Mucosa of stomach (tissue), 1 donor: ENCODE data around the gene TMEM176B.
"Not testable (repeated sequence)": the region's sequence is repeated elsewhere in the genome, so short reads cannot be mapped to it uniquely, and the experiment has no call there.

Experiments
- H3K27me3 ChIP-seq: one replicate; pipeline ENCODE4 v1.7.0; 2013; ENCODE audit warnings: mild to moderate bottlenecking, low read length; ENCODE audit not compliant: control insufficient read depth, insufficient read depth
- H3K36me3 ChIP-seq: one replicate; pipeline ENCODE4 v1.7.0; 2013; ENCODE audit warnings: low read length; ENCODE audit not compliant: control insufficient read depth, insufficient read depth
- H3K4me1 ChIP-seq: one replicate; pipeline ENCODE4 v1.7.0; 2013; ENCODE audit warnings: mild to moderate bottlenecking, low read length; ENCODE audit not compliant: control insufficient read depth, insufficient read depth
- H3K4me3 ChIP-seq: one replicate; pipeline ENCODE4 v1.7.0; 2013; ENCODE audit warnings: low read length
- H3K9ac ChIP-seq: one replicate; pipeline ENCODE4 v1.7.0; 2013; ENCODE audit warnings: mild to moderate bottlenecking, low read length, moderate library complexity
- H3K9me3 ChIP-seq: one replicate; pipeline ENCODE4 v1.7.0; 2013; ENCODE audit warnings: mild to moderate bottlenecking, low read length, moderate library complexity; ENCODE audit not compliant: control insufficient read depth
- donor health status: Pancreatic carcinoma.

Gene TMEM176B

DNA sequence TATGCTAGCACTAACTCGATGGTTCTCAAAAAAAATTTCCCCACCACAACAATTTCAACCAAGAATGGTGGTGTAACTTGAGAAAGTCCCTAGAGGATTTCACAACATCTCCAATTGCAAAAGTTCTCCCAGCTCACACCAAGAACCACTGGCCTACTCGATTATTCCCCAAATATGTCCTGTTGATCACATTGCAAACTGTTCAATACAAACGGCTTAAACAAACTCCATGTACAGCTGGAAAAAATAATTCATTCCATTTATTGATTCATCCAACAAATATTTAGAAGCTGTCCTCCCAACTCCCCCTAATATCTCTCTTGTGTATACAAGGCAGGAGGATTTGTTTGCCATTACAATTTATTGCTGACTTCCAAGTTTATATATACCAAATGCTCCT is 19.1 kb downstream of the TMEM176B start:
- H3K4me1 ChIP-seq, result peaks cover 33% of the 10 kb centered on the region
- no peaks in the 10 kb centered on the region for H3K9me3 ChIP-seq
- H3K36me3 ChIP-seq, result no peaks in the 10 kb centered on the region
- H3K9ac ChIP-seq, result peak overlapping the region; percentile 18
- no peaks in the 10 kb centered on the region for H3K27me3 ChIP-seq
- H3K4me3 ChIP-seq, result no peak overlapping the region

DNA sequence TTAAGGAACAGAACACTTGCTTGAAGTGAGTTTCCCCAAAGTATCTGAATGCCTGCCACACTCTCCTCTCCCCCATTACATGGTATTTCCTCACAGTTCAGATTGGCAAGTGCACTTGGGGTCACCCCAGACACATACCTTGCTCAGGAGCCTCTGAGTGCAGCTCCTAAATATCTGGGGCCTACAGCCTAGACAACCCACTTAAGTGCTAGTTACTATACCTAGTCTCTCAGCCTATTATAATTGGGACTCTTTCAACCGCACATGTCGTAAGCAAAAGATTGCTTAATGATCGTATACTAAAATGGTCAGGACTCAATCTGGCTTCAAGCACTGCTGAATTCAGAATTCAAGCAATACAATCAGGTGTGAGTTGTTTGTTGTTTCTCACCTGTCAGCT is 19.9 kb downstream of the TMEM176B start:
- peaks cover 30% of the 10 kb centered on the region for H3K4me1 ChIP-seq
- no peaks in the 10 kb centered on the region for H3K27me3 ChIP-seq
- H3K9ac ChIP-seq, result peak overlapping the region; percentile 18

DNA sequence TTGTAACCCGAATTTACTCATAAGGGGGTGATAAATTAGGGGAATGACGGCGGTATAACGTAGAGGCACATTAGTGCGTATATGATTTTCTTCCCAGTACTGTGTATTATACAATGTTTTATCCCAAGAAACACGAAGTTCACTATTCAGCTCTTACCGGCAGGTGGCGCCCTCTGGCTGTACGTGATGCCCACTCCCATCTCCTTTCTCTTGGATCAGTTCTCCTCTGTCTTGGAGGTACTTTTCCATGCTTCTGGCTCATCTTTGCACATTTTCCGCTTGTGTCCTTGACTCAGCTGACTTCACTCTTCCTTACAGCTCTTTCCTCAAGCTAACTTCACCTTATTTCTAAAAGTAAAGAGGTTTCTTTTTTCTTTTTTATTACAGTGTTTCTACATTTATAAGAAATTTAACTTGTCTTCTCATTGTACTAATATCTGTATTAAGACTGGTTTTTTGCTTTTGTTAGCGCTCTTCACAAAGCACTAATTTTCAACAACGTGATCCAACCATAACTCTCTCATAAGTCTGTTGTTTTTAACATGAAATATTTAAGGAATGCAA is 21.3 kb downstream of the TMEM176B start:
- H3K4me1 ChIP-seq, result peaks cover 16% of the 10 kb centered on the region
- no peaks in the 10 kb centered on the region for H3K9me3 ChIP-seq
- H3K36me3 ChIP-seq, result no peaks in the 10 kb centered on the region
- H3K9ac ChIP-seq, result no peak overlapping the region
- H3K4me3 ChIP-seq, result no peak overlapping the region
- H3K27me3 ChIP-seq, result no peaks in the 10 kb centered on the region

More for the DNA sequence above, 19.9 kb downstream of the TMEM176B start:
- Histone ChIP-seq H3K36me3 (no peaks in the 10 kb centered on the region), H3K9me3 (no peaks in the 10 kb centered on the region), H3K4me3 (no peak overlapping the region)

DNA sequence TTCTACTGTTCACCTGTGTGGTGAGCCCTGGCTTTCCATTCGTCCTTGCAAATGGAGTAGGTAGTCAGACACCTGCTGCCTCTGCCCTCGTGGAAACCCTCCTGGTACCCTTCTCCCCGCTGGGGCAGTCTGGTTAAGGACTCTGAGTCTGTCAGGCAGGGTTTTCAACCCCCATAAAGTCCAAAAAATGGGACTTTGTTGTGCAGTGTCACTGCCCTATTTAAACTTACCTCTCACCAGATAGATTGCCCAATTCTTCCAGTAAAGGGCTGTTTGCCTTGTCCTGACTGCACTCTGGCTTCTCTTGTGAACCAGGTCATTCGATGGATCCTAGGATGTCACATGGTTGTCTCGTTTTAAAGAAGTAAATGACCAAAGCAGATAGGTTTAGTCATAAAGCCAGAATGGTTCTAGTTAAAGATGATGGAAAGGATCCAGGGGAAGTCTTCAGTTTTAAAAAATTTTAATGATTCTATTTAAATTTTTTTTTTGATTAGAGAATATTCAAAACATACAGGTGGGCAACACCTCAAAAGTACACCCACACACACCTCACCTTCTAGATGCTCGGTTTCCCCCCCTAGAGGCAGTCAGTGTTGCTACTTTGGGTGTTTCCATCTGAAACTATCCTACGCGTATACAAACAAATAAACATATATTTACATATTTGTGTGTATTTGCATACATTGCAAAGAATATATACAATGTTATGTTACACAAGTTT is 22.0 kb downstream of the TMEM176B start:
- no peaks in the 10 kb centered on the region for H3K9me3 ChIP-seq
- no peaks in the 10 kb centered on the region for H3K36me3 ChIP-seq
- no peak overlapping the region for H3K4me3 ChIP-seq
- peaks cover 15% of the 10 kb centered on the region for H3K4me1 ChIP-seq
- no peaks in the 10 kb centered on the region for H3K27me3 ChIP-seq
- no peak overlapping the region for H3K9ac ChIP-seq

DNA sequence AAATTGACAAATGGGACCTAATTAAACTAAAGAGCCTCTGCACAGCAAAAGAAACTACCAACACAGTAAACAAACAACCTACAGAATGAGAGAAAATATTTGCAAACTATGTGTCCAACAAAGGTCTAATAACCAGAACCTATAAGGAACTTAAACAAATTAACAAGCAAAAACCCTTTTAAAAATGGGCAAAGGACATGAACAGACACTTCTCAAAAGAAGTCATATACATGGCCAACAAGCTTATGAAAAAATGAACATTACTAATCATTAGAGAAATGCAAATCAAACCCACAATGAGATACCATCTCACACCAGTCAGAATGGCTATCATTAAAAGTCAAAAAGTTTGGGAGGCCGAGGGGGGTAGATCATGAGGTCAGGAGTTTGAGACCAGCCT is 26.0 kb downstream of the TMEM176B start:
- not testable (repeated sequence) for H3K36me3 ChIP-seq, H3K9ac ChIP-seq, H3K27me3 ChIP-seq, H3K4me3 ChIP-seq, H3K9me3 ChIP-seq, H3K4me1 ChIP-seq

DNA sequence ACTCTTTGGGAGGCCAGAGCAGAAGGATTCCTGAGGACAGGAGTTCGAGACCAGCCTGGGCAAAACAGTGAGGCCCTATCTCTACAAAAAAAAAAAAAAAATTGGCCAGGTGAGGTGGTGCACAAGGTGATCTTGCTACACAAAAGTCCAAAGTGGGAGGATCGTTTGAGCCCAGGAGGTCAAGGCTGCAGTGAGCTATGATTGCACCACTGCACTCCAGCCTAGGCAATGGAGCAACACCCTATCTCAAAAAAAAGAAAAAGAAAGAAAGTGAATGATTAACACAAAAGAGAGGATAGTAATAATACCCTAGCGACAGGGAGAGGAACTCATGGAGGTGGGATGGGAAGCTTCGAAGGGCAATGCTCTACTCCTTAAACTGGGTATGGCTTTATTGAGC is 30.4 kb downstream of the TMEM176B start:
- H3K4me3 ChIP-seq, result no peak overlapping the region
- no peaks in the 10 kb centered on the region for H3K9me3 ChIP-seq
- peaks cover 4% of the 10 kb centered on the region for H3K4me1 ChIP-seq
- H3K36me3 ChIP-seq, result no peaks in the 10 kb centered on the region
- no peak overlapping the region for H3K9ac ChIP-seq
- H3K27me3 ChIP-seq, result no peaks in the 10 kb centered on the region

DNA sequence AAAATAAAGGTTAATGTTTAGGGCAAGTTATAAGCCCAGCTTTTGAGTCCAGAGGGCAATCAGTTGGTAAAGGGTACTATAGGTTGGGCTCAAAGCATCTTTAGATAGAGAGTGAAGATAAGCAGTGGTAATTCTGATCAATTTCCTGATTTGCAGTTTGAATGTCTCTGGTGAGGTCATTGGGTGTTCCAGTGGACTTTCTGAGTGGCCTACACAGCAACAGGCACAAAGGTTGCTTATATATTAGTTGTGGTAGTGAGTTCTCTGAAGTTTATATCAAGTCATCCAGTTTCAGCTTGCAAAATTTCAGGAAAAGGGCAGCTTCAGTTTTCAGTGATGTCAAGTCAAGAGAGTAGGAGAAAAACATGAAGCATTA is 33.8 kb downstream of the TMEM176B start:
- Histone ChIP-seq H3K4me1 (peaks cover 4% of the 10 kb centered on the region), H3K36me3 (no peaks in the 10 kb centered on the region), H3K27me3 (no peaks in the 10 kb centered on the region), H3K9ac (no peak overlapping the region), H3K4me3 (no peak overlapping the region), H3K9me3 (no peaks in the 10 kb centered on the region)

DNA sequence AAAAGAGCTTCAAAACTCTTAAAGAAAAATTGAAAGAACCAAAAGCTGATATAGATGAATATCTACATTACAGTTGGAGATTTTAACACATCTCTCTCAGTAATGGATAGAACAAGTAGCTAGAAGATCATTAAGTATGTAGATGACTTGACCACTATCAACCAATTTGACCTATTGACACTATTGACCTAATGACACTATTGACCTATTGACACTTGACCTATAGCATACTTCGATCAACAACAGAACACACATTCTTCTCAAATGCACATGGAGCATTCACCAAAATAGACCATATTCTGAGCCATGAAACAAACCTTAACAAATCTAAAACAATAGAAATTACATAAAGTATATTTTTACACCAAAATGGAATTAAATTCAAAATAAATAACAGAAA is 40.7 kb downstream of the TMEM176B start:
- Histone ChIP-seq H3K27me3 (no peaks in the 10 kb centered on the region), H3K36me3 (no peaks in the 10 kb centered on the region), H3K9ac (no peak overlapping the region), H3K9me3 (no peaks in the 10 kb centered on the region), H3K4me1 (no peaks in the 10 kb centered on the region), H3K4me3 (no peak overlapping the region)

DNA sequence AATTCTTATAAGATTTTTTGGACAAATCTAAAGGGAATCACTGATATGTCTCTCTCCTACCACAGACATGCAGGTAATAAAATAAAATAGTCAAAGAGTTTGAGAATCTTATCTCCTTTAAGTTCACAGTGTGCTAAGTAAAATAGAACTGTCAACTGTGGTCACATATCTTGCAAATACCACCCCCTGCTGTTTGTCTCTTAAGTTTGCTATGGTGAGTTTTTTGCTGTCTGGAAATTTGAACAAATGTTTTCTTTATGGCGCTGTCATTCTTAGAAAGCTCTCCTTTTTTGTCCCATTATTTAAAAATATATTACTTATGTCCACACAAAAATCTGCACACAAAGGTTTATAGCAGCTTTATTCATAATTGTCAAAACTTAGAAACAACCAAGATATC is 43.3 kb downstream of the TMEM176B start:
- Histone ChIP-seq H3K9me3 (no peaks in the 10 kb centered on the region), H3K4me1 (no peaks in the 10 kb centered on the region), H3K27me3 (no peaks in the 10 kb centered on the region), H3K9ac (no peak overlapping the region), H3K4me3 (no peak overlapping the region), H3K36me3 (no peaks in the 10 kb centered on the region)

DNA sequence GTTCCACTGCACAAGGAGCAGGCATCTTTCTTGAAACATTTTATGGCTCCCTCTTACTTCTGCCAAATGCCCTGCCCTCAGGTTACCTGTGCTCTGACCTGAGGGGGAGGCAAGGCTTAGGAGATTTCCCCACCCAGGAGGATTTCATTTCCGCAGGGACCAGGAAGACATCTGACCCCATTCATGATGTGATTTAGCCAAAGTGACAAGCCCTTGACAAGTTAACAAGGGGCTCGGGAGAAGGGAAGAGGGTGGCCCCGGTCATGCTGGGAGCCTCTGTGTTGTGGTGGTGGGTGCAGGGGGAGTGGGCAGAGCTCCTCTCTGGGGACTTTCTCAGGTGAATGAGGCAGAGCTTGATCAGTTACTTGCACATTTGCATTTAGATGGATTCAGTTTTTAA is 44.0 kb downstream of the TMEM176B start:
- Histone ChIP-seq H3K36me3 (no peaks in the 10 kb centered on the region), H3K27me3 (no peaks in the 10 kb centered on the region), H3K9ac (no peak overlapping the region), H3K9me3 (no peaks in the 10 kb centered on the region), H3K4me3 (no peak overlapping the region), H3K4me1 (no peaks in the 10 kb centered on the region)

DNA sequence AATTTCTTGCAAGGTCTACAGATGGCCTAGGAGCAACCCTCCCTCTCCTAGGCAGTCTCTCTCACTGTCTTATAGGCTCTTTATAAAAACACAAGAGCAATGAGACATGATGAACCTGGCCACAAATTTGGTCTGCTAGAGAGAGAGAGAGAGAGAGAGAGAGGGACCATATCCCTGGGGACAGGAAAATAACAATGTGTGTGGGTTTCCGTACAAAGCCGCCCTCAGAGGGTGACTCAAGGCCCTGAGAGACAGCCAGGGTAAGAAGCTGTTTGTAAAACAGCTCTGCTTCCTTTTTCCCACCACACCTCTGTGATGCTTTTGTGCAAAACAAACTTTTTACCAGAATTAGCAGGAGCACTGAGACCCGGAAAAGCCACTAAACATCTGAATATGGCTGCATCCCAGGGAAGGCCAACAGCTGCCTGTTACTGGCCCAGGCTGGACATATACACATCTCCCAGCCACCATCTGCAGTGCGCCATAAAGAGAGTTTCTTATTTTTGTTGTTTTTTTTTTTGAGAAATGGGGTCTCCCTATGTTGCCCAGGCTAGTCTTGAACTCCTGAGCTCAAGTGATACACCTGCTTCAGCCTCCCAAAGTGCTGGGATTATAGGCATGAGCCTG is 44.6 kb downstream of the TMEM176B start:
- H3K4me3 ChIP-seq, result no peak overlapping the region
- no peaks in the 10 kb centered on the region for H3K36me3 ChIP-seq
- H3K9ac ChIP-seq, result no peak overlapping the region
- H3K9me3 ChIP-seq, result no peaks in the 10 kb centered on the region
- H3K4me1 ChIP-seq, result no peaks in the 10 kb centered on the region
- H3K27me3 ChIP-seq, result no peaks in the 10 kb centered on the region

DNA sequence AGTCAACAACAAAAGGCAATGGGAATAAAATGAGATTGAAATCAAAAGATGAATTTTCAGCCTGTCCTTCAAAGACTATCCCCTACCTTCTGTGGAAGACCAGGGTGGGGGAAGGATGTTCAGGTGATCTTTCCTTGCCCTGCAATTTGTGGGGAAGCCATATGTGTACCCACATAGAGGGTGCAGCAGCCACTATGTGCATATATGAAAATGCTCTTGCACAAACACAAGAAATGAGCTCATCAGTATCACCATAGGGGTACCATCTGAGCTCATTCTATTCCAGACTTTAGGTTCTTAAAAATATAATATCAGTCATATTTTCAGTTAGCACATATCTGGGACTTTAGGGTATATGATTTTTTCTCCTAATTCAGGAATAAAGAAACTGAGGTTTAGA is 45.2 kb downstream of the TMEM176B start:
- no peak overlapping the region for H3K9ac ChIP-seq
- no peaks in the 10 kb centered on the region for H3K4me1 ChIP-seq

More for the DNA sequence above, 45.2 kb downstream of the TMEM176B start:
- Histone ChIP-seq H3K9me3 (no peaks in the 10 kb centered on the region), H3K27me3 (no peaks in the 10 kb centered on the region), H3K4me3 (no peak overlapping the region), H3K36me3 (no peaks in the 10 kb centered on the region)
